ENCODE results near the gene FCHSD2.
"Not testable (repeated sequence)": the region's sequence is repeated elsewhere in the genome, so short reads cannot be mapped to it uniquely, and the experiment has no call there.

FCHSD2 gene

DNA sequence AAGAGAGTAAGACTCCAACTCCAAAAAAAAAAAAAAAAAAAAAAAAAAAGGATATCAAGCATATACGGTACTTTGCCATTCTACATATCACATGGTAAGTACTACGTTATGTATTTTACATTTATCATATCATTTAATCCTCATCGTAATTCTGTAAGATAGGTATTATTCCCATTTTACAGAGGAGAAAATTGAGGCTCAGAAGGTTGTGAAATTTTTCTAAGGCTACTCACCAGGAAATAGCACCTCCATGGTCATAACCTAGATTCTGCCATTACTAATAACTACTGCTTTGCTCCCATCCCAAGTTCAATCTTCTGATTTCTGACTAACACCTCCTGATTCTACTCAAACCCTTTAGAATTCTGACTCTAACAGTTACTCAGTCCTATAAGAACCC, 138.0 kb downstream of the FCHSD2 start:
- DNase-seq (ENCODE audit: low read depth) = no peak

DNA sequence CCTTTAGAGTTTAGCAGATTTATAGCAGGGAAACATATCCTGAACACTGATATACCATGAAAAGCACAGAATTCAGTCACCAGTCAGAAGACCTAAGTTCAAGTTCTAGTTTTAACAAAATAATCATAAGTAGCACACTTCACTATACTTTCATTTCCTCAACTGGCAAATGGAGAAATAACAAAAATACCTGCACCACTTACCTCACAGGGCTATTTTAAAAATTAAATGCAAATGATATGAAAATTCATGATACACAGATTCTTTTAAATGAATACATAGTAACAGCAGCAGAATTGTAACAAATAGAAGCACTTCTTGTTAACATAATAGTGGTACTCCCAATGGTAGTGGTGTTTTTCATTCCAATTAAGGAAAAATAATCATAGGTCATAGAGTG, 139.0 kb downstream of the FCHSD2 start:
- no peak for DNase-seq (ENCODE audit: low read depth)

DNA sequence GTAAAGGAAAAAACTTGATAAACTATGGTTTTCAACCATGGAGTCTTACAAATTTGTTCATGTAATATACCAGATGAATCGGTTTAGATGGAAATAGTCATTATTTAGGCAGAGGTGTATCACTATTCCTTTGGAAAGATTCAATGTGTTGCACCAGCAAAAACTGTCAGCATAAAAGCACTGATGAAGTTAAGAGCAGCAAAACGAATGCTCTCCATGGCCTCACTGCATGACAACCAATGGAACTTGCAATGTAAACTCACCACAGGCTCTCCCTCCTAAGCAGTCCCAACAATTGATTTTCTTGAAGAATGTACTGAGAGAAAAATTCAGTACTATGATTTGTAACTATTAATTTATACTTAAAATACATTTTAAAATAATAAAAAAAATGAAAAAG, 139.9 kb downstream of the FCHSD2 start:
- DNase-seq (ENCODE audit: low read depth) = no peak

DNA sequence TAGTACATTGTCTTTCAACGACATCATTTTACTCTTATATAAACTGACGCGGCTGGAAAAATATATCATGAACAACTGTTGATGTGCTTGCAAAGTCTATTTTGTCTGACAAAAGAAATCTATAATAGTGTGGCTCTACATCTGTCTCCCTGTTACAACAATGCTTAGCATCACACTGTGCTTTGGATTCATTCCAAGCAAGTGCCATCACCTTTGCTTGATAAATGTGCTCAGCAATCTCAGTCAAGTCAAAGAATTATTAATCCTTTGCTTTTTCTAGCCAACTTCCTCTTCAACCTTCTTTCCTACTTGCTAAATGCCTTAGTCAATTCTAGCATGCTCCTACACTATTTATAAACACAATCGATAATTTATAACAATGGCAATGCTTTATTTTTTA, 140.5 kb downstream of the FCHSD2 start:
- no peak for DNase-seq (ENCODE audit: low read depth)

DNA sequence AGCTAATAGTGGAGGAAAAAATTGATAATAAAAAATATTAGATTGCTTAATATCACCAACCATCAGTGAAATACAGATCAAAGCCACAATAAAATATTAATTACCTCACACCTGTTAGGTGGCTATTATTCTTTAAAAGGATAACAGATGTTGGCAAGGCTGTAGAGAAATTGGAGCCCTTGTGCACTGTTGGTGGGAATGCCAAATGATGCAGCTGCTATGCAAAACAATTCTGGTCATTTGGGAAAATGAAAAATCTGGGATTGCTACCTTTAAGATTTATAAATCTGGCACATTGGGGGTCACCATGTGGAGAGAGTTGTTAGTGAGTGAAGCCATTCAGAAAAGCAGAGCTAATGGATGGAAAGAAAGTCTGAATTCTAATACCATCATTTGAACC, 143.4 kb downstream of the FCHSD2 start:
- DNase-seq (ENCODE audit: low read depth) = no peak

DNA sequence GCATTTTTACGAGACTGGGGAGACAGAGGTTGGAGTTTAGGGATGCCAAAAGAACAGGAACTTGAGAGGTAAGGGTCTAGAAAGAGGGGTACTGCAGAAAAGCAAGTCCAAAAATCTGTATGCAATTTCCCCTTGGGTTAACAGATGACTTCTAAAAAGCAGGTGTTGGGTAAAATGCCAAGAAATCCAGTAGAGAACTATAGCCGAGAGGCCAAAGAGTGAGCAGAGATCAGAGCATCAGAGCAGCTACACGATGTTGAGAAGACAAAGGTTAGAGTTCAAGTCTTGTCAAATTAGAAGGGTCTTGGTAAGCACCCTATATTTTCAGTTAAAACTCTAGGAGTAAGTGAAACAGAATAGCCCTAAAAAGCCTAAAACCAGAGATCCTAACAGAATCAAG, 145.2 kb downstream of the FCHSD2 start:
- DNase-seq (ENCODE audit: low read depth) = no peak

DNA sequence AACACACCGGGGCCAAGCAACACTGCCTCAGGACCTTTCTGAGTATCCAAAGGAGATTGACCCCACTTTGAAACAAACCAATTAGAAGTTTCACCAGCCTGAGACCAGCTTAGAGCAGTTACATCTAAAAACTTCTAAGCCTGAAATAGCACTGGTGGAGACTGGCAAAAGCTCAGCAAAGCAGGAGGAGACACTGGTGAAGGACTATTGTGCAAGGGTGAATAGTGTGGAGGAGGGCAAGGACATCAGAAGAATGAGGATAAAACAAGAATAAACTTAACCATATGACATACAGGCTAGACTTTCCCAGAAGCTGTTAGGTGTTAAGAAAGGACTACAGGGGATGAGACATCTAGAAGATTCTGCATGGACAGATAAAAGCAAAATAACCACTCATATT, 152.4 kb downstream of the FCHSD2 start:
- DNase-seq (ENCODE audit: low read depth) = no peak

- no peak for DNase-seq (ENCODE audit: low read depth)
These were observed 153.3 kb downstream of the FCHSD2 start for GRCh38 chr11:72988821-72989220.

DNA sequence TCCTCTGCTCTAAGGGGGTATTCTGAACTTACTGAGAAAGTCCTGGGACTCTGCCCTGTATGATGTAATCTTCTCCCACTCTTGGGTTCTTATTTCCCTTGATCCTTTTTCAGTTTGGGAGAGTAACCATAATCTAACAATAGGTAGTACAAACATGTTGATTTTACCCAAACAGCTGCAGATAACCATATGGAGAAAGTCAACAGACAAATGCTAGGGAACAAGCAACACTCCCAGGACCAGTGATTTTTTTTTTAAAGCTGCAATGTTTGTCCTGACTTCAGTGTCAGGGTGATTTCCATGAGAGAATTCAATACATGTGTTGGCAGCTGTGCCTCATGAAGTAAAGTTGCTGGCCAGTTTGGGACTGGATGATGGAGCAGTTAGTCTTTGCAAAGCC, 156.5 kb downstream of the FCHSD2 start:
- DNase-seq (ENCODE audit: low read depth) = no peak

- no peak for DNase-seq (ENCODE audit: low read depth)
These were observed 157.6 kb downstream of the FCHSD2 start for GRCh38 chr11:72984453-72985077.

DNA sequence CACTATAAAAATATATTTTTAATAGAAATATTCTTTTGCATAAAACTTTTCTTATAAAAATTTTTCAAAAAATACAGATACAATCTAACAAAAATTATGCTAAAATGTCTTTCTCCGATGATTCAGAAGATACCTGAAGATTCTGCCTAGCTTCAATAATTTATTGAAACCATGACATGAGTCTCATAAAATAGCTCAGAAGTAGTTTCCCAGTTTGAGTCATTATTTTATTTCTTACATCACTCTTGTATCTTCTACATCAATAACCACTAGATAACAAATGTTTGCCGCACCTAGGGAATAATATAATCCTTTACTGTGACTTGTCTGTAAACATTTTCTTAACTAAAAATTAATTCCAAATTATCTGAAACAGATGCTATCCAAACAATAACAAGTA, 158.6 kb downstream of the FCHSD2 start:
- no peak for DNase-seq (ENCODE audit: low read depth)

DNA sequence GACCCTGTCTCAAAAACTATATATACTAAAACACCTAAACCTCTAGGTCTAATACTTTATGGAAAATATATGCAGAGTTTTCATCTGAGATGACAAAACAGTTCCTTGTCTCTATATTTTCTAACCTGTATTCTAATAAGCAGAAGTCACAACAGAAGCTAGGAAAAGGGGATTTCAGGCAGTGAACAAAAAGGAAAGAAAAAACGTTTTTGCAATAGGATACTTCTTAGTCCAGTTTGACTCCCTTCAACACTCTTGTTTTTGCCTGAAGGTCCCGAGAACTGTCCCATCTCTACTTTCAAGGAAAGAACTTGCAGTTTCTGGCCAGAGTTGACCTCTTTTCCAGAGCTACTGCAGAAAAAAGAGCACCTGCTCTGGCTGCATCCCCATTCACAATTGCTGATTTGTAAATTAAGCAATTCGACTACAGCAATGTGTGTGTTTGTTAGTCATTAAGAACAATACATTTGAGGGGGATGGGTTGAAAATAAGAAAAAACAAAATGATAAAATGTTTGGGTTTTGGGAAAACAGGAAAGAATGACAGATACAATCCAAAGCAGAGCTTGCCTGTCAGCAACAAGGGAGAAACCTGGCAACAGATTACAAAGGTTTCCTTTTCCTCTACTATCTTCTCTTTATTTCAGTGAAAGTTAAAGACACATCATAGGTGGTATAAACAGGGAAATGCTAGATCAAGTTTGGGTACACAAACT, 160.0 kb downstream of the FCHSD2 start:
- no peak for DNase-seq (ENCODE audit: low read depth)

DNA sequence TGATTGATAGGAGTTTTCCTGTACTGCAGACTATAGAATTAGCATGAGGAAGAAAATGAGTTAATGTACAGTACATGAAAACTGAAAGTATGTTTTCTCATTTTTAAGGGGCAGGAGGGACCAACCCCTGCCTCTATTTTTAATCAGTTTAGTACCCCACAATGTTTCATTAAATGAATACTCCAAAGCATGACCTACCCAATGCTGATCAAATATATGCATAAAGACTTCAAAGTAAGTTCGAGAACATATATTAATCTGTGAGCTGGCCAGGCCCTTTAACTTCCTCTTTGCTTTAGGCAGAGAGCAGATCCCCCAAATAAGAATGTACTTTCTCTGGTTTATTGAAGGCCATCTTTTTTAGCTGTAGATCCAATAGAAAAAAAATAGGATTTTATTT, 161.0 kb downstream of the FCHSD2 start:
- no peak for DNase-seq (ENCODE audit: low read depth)

- not testable (repeated sequence) for DNase-seq (ENCODE audit: low read depth)
These were observed 164.3 kb downstream of the FCHSD2 start for GRCh38 chr11:72977782-72978181.

DNA sequence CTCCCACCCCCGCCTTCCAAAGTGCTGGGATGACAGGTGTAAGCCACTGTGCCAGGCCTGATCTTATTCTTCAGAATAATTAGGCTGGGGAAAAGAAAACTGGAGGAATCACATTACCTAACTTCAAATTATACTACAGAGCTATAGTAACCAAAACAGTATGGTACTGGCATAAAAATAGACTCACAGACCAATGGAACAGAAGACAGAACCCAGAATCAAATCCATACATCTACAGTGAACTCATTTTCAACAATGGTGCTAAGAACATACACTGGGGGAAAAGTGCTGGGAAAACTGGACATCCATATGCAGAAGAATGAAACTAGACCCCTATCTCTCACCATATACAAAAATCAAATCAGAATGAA, 165.6 kb downstream of the FCHSD2 start:
- not testable (repeated sequence) for DNase-seq (ENCODE audit: low read depth)

DNA sequence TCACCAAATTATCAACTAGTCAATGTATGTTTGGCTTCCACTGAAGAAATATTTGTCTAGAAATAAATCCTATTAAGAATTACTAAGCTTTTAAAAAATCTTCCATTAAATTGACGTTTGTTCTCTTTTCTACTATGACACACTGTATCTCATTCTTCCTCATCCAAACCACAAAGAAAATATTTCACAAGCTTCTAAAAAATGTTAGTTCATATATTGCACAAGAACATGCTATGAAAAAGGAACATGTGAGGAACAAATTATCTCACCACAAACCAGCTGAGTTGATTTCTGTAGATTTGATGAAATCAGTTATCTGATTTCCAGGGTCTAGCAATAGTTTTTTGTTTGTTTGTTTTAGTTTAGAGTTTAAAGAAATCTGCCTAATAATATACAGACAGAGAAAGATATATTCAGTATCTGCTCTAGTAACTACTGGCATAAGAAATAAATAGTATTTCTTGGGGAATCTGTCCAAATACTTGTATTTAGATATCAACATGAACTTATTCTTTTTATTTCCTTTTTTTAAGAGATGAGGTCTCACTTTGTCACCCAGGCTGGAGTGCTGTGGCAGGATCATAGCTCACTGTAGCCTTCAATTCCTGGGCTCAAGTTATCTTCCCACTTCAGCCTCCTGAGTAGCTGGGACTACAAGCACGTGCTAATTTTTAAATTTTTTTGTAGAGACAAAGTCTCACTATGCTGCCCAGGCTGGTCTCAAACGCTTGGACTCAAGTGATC, 166.2 kb downstream of the FCHSD2 start:
- no peak for DNase-seq (ENCODE audit: low read depth)

DNA sequence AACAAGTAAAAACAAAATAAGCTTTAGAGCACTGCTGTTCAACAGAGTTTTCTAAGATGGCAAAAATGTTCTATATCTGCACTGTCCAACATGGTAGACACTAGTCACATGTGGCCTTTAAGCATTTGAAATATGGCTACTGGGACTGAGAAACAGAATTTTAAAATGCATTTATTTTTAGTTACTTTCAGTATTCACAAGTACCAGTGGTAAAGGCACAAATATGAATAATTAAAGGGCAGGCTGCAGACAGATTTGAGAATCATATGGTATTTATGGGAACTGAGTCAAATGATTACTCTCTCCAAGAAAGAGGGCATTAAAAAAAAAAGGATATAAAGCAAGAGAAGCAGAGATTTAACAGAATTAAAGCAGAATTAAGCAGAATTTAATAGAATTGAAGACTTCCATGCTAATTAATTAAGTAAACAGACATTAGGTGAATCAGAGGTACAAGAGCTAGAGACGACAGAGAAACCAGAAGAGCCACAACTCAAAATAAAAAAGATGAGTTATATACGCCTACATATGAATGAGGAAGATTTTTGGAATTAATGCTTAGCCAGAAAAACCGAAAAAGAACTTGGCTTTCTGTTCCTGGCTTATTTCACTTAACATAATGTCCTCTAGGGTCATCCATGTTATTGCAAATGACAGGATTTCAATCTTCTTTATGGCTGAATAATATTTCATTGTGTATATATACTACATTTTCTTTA, 167.5 kb downstream of the FCHSD2 start:
- DNase-seq (ENCODE audit: low read depth) = no peak

DNA sequence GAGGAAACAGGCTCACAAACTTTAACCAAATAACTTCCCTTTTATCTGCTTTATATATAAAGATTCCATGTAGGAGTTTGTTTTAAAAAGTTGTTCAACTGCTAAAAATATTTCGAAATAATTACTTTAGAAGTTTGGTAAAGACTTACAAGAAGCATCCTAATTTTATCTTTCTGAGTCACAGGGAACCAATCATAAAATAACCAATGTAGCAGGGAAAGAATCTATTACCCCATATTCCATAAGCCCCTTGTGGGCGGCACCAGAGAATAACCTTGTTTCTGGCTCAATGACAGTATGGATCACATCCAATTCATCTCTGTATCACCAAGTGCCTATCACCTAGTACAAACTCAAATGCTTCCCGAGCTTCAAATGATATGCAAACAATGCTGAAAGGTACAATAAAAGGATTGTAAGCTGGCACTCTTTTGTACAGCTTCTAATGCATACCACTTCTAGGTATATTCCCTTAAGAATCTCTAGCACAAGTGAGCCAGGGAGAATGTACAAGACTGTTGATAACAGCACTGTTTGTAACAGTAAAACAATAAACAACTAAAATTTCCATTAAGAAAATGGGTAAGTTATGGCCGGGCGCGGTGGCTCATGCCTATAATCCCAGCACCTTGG, 169.5 kb downstream of the FCHSD2 start:
- no peak for DNase-seq (ENCODE audit: low read depth)

- no peak for DNase-seq (ENCODE audit: low read depth)
These were observed 170.7 kb downstream of the FCHSD2 start for GRCh38 chr11:72971192-72971967.

- peak; percentile 9 for DNase-seq (ENCODE audit: low read depth)
These were observed 171.5 kb downstream of the FCHSD2 start for GRCh38 chr11:72970557-72971118.

DNA sequence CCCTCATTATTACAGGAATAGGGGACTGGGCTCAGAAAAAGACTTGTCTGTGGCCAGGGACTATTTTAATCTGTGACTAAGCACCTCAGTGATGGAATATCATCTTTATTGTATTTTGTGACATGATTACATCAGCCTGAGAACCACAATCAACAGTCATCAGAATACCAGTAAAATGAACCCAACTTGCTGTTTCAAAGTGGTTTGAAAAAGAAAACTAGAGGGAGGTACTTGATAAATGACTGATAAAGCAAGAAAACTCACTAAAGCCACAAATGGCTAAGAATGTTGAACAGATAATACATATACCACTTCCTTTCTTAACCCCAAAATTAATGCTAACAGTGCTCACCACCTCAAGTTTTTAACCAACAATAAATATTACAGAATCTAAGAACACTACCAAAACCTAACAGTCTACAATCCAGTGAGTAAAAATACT, 172.2 kb downstream of the FCHSD2 start:
- DNase-seq (ENCODE audit: low read depth) = peak; percentile 30
